GM12875 (cell line): ENCODE measurements around the gene PHLDB2.

ENCODE experiments used
- H3K4me3 ChIP-seq: one replicate; pipeline ENCODE4 v1.5.1; 2011; ENCODE audit warnings: low read depth, low read length, control low read depth
- TF ChIP-seq, protein P1 (sequence below): IDR thresholded peaks from 2 replicates; pipeline ENCODE4 v1.5.1; 2011; ENCODE audit warnings: low read depth, mild to moderate bottlenecking, control low read depth, inconsistent platforms, low read length, moderate library complexity, borderline replicate concordance; ENCODE audit not compliant: insufficient read depth

Gene PHLDB2

DNA sequence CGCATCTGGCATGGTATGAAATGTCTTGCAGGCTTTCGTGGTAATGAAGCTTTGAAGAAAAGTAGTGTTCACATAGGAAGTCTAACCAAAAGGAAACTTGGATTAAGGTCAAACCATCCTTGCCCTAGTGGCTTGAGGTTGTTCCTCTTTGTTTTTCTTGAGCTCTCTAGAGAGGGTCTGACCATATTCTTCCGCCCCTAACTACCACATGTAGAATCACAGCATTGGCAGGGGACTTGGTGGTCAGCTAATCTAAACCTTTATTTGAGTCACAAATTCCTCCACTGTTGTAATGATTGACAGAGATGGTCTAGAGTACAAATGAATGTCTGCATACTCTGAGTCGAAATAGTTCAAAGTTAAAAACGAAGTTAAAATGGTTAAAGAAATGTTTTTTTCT is 39.1 kb upstream of the PHLDB2 start:
- TF ChIP-seq, protein P1, sequence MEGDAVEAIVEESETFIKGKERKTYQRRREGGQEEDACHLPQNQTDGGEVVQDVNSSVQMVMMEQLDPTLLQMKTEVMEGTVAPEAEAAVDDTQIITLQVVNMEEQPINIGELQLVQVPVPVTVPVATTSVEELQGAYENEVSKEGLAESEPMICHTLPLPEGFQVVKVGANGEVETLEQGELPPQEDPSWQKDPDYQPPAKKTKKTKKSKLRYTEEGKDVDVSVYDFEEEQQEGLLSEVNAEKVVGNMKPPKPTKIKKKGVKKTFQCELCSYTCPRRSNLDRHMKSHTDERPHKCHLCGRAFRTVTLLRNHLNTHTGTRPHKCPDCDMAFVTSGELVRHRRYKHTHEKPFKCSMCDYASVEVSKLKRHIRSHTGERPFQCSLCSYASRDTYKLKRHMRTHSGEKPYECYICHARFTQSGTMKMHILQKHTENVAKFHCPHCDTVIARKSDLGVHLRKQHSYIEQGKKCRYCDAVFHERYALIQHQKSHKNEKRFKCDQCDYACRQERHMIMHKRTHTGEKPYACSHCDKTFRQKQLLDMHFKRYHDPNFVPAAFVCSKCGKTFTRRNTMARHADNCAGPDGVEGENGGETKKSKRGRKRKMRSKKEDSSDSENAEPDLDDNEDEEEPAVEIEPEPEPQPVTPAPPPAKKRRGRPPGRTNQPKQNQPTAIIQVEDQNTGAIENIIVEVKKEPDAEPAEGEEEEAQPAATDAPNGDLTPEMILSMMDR, result no peak
- no peak overlapping the region for H3K4me3 ChIP-seq

DNA sequence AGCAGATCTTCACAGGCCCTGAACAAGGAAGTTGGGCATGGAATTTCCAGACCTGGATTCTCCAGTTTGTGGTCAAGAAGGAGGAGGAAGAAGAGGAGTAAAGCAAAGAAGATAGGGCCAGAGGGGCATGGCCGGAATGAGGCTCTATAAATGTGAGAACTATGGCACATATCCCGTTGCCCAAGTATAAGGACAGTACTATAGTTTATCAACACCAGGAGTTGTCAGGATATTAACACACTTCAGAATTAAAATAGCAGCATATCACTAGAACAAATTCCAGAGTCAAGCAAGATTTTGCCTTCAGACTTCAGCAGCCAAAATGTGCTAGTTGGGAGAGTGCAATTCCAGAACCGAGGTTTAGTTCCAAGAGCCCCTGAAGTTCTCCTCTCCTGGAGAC is 38.4 kb upstream of the PHLDB2 start:
- TF ChIP-seq, protein P1, result no peak
- H3K4me3 ChIP-seq, result no peak overlapping the region

DNA sequence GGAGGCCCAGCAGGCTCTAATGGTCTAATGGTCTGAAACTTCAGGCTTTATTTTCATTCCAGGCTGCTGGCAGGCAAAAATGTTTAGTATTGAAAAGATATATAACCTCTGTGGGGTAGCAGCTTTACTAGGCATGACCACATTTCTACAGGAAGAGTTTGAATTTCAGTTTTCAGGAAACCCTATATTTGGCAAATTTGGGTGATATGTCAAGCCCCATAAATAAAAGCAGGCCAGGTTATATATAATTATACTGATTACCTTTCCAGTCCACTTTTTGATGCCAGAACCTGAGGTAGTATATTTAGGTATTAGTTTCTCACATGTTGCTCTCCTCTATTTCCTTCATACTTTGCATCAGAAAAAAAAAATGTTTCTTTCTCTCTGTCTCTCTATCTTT is 37.2 kb upstream of the PHLDB2 start:
- TF ChIP-seq, protein P1, result no peak

DNA sequence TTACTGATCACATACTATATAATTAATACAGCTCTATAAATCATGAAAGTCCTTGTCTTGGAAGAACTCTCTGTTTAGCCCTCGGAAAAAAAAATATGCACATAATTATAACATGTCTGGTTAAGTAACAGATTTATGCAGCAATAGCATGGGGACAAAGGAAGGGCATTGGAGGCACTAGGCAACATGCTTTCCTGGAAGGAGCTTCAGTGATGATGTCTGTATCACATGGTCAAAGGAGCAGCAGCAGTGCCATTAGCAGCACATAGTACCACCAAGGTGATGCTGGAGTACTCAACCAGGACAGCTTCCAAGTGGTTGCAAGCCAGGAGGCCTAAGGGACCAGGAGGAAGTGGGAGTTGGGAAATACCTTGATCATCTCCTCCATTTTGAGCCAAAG is 36.3 kb upstream of the PHLDB2 start:
- no peak overlapping the region for H3K4me3 ChIP-seq
- TF ChIP-seq, protein P1, result no peak

More for the DNA sequence above, 37.2 kb upstream of the PHLDB2 start:
- no peak overlapping the region for H3K4me3 ChIP-seq

DNA sequence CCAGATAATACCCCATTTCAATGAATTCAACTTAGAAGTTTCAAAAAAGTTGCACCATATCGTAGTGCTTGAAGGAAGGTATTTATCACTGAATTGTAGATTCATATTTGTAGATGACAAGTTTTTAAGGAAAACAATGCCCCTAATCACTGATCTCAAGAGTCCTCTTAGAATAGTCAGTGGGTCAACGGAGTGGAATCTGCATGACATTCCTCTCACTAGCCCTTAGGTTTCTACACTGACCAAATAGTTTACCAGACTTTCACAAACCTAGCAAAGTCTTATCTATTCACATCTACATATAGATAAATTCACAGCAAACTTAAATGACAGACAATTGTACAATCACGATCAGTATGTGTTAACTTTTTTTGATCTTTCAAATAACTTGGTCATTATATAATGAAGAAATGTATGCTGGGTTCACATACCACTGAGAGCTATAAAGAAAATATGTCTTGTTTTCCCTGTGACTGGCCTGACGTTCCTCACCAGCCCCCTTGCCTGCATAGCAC is 35.7 kb upstream of the PHLDB2 start:
- no peak overlapping the region for H3K4me3 ChIP-seq
- TF ChIP-seq, protein P1, result no peak

DNA sequence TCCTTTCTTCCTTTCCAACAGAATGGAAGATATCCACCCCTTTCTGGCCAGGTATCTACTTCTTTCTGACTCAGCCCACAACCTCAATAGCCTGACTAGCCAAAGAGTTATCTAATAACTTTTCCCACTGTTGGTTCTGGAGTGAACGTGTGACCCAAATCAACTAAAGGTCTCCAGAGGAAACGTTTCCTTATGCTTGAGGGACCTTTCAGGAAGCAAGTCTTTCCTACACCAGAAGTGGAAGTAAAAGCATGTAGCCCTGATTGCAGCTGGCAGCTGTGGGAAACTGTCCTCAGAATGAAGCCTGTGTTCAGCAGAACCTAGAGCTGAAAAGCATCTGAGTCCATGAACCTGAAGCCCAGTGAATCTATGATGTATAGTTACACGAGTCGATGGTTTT is 34.7 kb upstream of the PHLDB2 start:
- TF ChIP-seq, protein P1, result no peak
- H3K4me3 ChIP-seq, result no peak overlapping the region

DNA sequence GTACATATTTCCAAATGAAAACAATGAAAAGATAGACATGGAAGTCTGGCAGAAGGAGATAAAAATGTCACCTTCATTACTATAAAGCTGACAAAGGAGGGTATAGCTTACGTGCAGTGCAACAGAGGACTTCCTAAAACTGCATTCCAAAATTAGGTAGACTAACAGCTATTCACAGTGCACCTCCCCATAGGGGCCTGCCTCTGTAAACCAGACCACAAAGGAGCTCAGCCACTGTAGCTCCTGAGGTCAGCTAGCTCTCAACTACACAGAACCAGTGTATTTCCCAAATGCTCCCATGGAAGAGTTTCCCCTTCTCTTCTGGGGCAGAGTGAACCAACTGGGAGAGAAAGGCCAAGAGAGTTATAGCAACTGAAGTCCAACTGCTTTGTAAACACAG is 31.2 kb upstream of the PHLDB2 start:
- H3K4me3 ChIP-seq, result no peak overlapping the region
- TF ChIP-seq, protein P1, result no peak
